NCI-H187 treated with DMSO at 0.1 percent for 48 hours (cell line): ENCODE results near the gene THAP8.

ENCODE experiments used
- DNase-seq: peaks from one replicate; lab custom pipeline; 2025; lab: John Stamatoyannopoulos, UW

The THAP8 gene, protein sequence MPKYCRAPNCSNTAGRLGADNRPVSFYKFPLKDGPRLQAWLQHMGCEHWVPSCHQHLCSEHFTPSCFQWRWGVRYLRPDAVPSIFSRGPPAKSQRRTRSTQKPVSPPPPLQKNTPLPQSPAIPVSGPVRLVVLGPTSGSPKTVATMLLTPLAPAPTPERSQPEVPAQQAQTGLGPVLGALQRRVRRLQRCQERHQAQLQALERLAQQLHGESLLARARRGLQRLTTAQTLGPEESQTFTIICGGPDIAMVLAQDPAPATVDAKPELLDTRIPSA

GRCh38 chr19:36054119-36054732, at the start of gene THAP8:
Gene THAP8 (minus strand): TSS chr19:36054285. CDS start chr19:36054217, 68 bp downstream.
- DNase-seq, result peak; percentile 98

- DNase-seq, result no peak
Measured at GRCh38 chr19:36103040-36103626, 49.0 kb upstream of the THAP8 start.

DNA sequence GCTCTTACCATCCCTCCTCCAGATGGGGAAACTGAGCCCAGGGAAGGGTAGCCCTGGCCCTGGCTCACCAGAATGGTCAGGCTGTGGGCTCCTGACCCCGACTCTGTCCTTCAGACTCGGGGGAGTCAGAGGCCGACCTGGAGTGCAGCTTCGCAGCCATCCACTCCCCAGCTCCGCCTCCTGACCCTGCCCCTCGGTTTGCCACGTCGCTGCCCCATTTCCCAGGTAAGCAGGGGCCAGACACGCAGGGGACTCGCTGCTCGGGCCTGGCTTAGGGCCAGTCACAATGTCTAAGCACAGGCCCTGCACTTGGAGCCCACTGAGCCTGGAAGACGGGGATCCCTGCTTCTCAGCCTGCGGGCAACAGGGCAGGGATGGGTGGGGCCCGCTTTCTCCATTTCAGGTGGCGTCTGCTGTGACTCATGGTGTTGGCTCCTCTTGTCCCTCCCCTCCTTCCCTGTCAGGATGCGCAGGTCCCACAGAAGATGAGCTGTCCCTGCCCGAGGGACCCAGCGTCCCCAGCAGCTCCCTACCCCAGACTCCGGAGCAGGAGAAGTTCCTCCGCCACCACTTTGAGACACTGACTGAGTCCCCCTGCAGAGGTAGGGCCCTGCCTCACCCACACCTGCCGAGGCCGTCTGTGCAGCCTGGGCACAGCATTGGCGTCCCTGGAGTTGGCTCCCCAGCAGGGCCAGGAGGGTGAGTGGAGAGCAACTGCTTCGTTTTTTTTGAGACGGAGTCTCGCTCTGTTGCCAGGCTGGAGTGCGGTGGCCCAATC, 47.7 kb upstream of the THAP8 start:
- no peak for DNase-seq

DNA sequence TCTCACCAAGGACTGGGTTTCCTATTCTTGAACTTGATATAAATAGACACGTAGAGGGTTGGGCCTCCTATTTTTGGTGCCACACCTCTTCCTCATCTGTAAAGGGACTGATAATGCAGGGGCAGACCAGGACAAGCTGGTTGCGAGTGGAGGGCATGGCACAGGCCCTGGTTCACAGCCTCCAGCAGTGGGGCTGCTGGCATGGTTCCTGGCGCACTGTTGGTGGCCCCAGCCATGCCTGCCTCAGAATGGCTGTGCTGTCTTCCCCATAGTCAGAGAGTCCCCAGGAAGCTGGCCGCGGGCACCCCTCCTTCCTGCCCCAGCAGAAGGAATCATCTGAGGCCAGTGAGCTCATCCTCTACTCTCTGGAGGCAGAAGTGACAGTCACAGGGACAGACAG, 46.4 kb upstream of the THAP8 start:
- no peak for DNase-seq

GRCh38 chr19:36099166-36099785, 45.2 kb upstream of the THAP8 start:
- DNase-seq, result no peak

DNA sequence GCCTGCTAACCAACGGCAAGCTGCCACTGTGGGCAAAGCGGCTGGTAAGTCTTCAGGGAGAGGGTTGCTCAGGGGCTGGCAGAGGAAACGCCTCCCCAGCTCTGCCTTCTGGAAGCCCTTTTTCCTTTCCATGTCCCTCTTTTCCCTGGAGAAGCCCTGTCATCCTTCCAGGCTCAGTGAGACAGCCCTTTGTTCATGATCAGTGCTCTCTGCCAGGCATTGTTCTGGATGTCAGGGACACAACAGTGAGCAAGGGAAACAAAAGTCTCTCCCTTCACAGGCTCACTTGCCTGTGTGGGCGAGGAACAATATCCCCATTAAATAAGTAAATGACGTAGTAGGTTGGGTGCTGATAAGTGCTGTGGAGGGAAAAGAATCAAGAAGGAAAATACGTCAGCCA, 43.0 kb upstream of the THAP8 start:
- DNase-seq, result no peak

DNA sequence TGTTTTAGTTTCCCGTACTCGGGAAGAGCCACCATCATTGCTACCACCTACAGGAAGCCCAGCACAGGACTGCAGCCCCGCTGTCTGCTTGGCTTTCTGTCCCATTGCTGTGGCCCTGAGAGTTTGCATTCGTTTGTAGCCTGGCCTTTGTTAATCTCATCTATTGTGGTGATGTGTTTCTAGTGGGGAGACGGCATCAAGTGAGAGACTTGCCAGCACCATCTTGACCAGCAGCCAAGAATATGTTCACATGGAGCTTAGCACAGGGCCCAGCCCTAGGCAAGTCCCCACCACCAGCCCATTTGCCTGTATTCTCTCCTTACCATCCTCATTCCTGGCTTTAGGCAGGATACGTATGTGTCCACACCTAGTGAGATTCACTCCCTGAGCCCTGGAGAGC, 39.6 kb upstream of the THAP8 start:
- DNase-seq, result no peak

DNA sequence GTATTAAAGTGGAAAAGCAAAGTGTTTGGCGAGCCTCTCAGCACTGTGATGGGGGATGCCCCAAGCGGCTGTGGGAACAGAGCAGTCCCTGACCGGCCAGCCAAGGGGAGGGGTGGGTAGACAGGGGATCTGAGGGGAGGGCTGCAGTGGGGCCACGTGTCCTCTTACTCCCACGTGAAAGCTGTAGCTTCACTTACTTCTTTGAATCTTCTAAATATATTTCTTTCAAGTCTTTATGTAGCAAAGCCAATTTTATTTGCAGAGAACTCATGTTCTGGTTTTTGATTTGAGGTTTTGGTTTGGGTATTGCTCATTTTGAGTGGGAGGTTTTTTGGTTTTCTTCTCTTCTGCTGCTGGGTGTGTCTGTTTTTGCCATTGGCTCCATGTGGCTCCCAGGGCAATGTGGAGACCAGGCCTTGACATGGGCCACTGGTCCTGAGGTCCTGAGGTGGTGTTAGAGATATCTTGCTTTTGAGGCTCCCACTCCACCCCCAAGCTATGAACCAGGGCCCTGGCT, 39.1 kb upstream of the THAP8 start:
- DNase-seq, result no peak

DNA sequence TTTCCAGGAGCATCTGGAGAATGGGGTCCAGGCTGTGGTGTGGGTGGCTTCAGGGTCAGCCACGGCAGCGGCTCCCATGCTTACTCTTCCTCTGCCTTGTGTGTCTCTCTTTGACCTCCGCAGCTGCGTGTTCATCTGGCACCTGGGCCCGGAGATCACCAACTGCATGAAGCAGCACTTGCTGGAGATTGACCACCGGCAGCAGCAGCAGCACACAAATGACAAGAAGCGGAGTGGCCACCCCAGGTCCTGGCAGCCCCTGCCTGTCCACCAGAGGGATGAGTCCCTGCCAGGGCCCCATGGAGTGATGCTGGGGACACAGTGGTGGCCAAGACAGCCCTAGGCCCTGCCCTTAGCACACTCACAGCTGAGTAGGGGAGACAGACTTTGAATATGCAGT, 38.5 kb upstream of the THAP8 start:
- DNase-seq, result no peak

DNA sequence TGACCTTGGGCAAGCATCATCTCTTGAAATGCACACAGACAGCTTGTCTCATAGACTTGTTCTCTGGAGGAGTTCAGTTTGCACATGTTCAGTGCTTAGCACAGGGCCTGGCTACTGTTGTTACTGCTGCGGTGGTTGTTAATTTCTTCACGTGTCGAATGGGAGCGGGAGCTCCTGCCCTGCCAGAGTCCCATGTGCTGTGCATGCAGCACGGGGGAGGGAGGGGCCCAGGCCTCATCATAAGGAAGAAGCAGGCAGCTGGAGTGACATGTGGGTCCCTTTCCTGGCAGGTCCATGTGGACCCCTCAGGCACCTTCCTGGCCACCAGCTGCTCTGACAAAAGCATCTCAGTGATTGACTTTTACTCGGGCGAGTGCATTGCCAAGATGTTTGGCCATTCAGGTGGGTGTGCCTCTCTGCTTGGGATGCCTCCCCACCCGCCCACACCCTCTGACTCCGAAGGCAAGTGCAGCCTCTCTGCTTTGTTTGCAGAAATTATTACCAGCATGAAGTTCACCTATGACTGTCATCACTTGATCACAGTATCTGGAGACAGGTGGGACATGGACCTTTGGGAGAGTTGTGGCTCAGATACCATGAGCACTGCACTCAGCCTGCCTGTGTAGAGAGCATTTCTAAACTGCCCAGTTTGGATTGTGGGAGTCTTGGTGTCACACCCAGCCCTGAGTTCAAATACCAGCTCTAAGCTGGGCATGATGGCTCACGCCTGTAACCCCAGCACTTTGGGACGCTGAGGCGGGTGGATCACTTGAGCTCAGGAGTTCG, 37.0 kb upstream of the THAP8 start:
- no peak for DNase-seq

DNA sequence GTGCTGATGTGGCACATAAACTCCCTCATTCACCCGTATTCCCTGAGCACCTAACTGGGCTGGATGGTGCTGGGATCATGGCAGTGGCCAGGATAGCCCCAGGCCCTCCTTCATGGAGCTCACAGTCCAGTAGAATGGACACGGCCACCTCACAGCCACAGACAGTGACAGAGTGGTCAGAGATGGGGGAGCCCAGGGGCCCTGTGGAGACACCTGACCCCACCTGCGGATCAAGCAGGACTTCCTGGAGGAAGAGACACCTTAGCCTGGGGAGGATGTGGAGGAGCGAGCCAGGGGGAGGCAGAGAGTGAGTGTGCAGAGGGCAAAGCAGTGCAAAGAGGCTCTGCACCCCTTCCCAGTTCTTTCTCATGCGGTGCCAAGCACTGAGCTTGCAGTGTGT, 35.8 kb upstream of the THAP8 start:
- no peak for DNase-seq

GRCh38 chr19:36086326-36086725, 32.2 kb upstream of the THAP8 start:
- no peak for DNase-seq

GRCh38 chr19:36084231-36085009, 30.3 kb upstream of the THAP8 start:
- DNase-seq, result no peak

- no peak for DNase-seq
Measured at GRCh38 chr19:36082916-36083315, 28.8 kb upstream of the THAP8 start.

DNA sequence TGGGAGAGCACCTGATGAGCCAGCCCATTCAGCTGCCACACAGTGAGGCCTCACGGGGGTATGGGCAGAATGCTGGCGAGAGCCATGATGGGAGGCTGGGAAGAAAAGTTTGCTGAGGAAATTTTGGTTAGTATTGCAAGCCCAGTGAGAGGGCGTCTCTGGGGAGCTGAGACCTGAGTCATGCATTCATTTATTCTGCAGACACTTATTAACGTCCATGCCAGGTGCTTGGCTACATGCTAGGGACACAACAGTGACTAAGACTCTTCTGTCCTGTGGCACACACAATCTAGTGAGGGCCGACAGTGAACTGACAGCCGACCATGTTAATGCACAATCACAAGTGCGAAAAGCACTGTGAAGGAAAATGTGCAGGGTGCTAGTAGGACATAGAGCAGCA, 27.8 kb upstream of the THAP8 start:
- DNase-seq, result no peak

DNA sequence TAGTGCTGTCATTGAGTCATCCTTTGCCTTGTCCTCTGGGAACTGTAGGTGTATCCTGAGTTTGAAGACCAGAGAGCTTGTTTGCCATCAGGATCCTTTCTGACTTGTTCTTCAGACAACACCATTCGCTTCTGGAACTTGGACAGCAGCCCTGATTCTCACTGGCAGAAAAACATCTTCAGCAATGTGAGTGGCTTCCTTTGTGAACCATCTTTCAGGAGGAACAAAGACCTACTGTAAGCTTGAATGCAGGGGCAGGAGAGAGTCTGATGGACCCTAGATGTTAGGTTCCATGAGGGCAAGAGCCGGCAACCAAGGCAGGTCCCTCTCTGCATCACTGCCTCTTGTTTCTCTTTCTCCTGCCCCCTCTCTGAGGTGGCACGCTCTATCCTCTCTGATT, 27.3 kb upstream of the THAP8 start:
- DNase-seq, result no peak

- DNase-seq, result no peak
Measured at GRCh38 chr19:36079389-36079945, 25.4 kb upstream of the THAP8 start.

DNA sequence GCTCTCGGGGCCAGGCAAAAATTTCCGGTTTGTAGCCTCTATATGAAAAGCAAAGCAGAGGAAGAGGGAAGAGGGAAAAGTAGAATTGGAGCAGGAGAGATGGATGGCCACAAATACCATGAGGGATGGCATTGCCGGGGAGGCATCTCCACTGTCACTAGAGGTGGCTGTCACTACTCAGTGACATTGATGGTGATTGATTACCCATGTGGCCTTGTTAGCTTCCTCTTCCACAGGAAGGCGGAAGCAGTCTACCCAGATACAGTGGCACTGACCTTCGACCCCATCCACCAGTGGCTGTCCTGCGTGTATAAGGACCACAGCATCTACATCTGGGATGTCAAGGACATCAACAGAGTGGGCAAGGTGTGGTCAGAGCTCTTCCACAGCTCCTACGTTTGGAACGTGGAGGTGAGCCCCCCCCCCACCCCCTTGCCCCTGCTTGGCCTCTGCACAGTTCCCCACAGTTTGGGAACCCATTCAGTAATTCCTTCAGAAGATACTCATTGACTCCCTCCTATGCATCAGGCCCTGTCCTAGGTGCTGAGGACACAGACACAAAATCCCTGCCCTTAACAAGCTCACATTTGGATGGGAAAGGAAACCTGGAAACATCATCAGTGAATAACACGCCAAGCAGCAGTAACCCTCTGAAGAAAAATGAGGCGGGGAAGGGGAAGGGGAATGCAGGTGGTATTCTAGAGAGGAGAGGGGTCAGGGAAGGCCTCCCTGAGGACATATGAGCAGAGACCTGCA, 19.2 kb upstream of the THAP8 start:
- DNase-seq, result no peak

- DNase-seq, result no peak
Measured at GRCh38 chr19:36072081-36072480, 18.0 kb upstream of the THAP8 start.
